Measurements from ENCODE around the gene NBEAL1.
"Not testable (repeated sequence)": the region's sequence is repeated elsewhere in the genome, so short reads cannot be mapped to it uniquely, and the experiment has no call there.

Gene NBEAL1

GRCh38 chr2:203238704-203239526 is 224.2 kb downstream of the NBEAL1 start, which contains the start of gene CYP20A1:
CYP20A1 (plus strand) TSS chr2:203239018; CDS start chr2:203239063, 45 bp downstream.
- Histone ChIP-seq H3K4me3 (ENCODE audit: low read depth, low read length) (peak within 1 kb of the TSS; percentile 96), H3K36me3 (ENCODE audit: control insufficient read depth, insufficient read depth, low read length) (peaks cover 2% of the 10 kb centered on the region), H3K4me1 (ENCODE audit: control insufficient read depth, insufficient read depth, low read length) (no peaks in the 10 kb centered on the region), H3K9ac (ENCODE audit: low read depth, low read length) (peak within 1 kb of the TSS; percentile 97), H3K9me3 (ENCODE audit: control insufficient read depth, insufficient read depth, low read length) (no peaks in the 10 kb centered on the region), H3K27me3 (ENCODE audit: control insufficient read depth, insufficient read depth, low read length) (no peaks in the 10 kb centered on the region)

- no peaks in the 10 kb centered on the region for H3K27me3 ChIP-seq (ENCODE audit: control insufficient read depth, insufficient read depth, low read length)
- no peak overlapping the region for H3K9ac ChIP-seq (ENCODE audit: low read depth, low read length)
- no peaks in the 10 kb centered on the region for H3K4me1 ChIP-seq (ENCODE audit: control insufficient read depth, insufficient read depth, low read length)
- H3K36me3 ChIP-seq (ENCODE audit: control insufficient read depth, insufficient read depth, low read length), result peaks cover 2% of the 10 kb centered on the region
- no peaks in the 10 kb centered on the region for H3K9me3 ChIP-seq (ENCODE audit: control insufficient read depth, insufficient read depth, low read length)
- H3K4me3 ChIP-seq (ENCODE audit: low read depth, low read length), result no peak overlapping the region
Measured at GRCh38 chr2:203240491-203240890, 225.8 kb downstream of the NBEAL1 start.

- Histone ChIP-seq H3K4me3 (ENCODE audit: low read depth, low read length) (no peak overlapping the region), H3K36me3 (ENCODE audit: control insufficient read depth, insufficient read depth, low read length) (peaks cover 5% of the 10 kb centered on the region), H3K27me3 (ENCODE audit: control insufficient read depth, insufficient read depth, low read length) (no peaks in the 10 kb centered on the region), H3K9me3 (ENCODE audit: control insufficient read depth, insufficient read depth, low read length) (no peaks in the 10 kb centered on the region), H3K9ac (ENCODE audit: low read depth, low read length) (no peak overlapping the region), H3K4me1 (ENCODE audit: control insufficient read depth, insufficient read depth, low read length) (no peaks in the 10 kb centered on the region)
Measured at GRCh38 chr2:203242518-203242917, 227.8 kb downstream of the NBEAL1 start.

- H3K4me1 ChIP-seq (ENCODE audit: control insufficient read depth, insufficient read depth, low read length), result no peaks in the 10 kb centered on the region
- H3K36me3 ChIP-seq (ENCODE audit: control insufficient read depth, insufficient read depth, low read length), result peaks cover 5% of the 10 kb centered on the region
- no peak overlapping the region for H3K4me3 ChIP-seq (ENCODE audit: low read depth, low read length)
- H3K27me3 ChIP-seq (ENCODE audit: control insufficient read depth, insufficient read depth, low read length), result no peaks in the 10 kb centered on the region
- no peaks in the 10 kb centered on the region for H3K9me3 ChIP-seq (ENCODE audit: control insufficient read depth, insufficient read depth, low read length)
- no peak overlapping the region for H3K9ac ChIP-seq (ENCODE audit: low read depth, low read length)
Measured at GRCh38 chr2:203246646-203247045, 232.0 kb downstream of the NBEAL1 start.

- Histone ChIP-seq H3K9ac (ENCODE audit: low read depth, low read length) (no peak overlapping the region), H3K36me3 (ENCODE audit: control insufficient read depth, insufficient read depth, low read length) (peaks cover 3% of the 10 kb centered on the region), H3K27me3 (ENCODE audit: control insufficient read depth, insufficient read depth, low read length) (no peaks in the 10 kb centered on the region), H3K9me3 (ENCODE audit: control insufficient read depth, insufficient read depth, low read length) (no peaks in the 10 kb centered on the region), H3K4me3 (ENCODE audit: low read depth, low read length) (no peak overlapping the region), H3K4me1 (ENCODE audit: control insufficient read depth, insufficient read depth, low read length) (no peaks in the 10 kb centered on the region)
Measured at GRCh38 chr2:203252818-203253217, 238.1 kb downstream of the NBEAL1 start.

GRCh38 chr2:203253422-203254095 is 238.9 kb downstream of the NBEAL1 start:
- not testable (repeated sequence) for H3K4me3 ChIP-seq (ENCODE audit: low read depth, low read length); H3K27me3 ChIP-seq (ENCODE audit: control insufficient read depth, insufficient read depth, low read length); H3K9ac ChIP-seq (ENCODE audit: low read depth, low read length); H3K4me1 ChIP-seq (ENCODE audit: control insufficient read depth, insufficient read depth, low read length); H3K36me3 ChIP-seq (ENCODE audit: control insufficient read depth, insufficient read depth, low read length); H3K9me3 ChIP-seq (ENCODE audit: control insufficient read depth, insufficient read depth, low read length)

- H3K27me3 ChIP-seq (ENCODE audit: control insufficient read depth, insufficient read depth, low read length), result no peaks in the 10 kb centered on the region
- H3K9ac ChIP-seq (ENCODE audit: low read depth, low read length), result peak overlapping the region; percentile 24
- no peak overlapping the region for H3K4me3 ChIP-seq (ENCODE audit: low read depth, low read length)
- H3K4me1 ChIP-seq (ENCODE audit: control insufficient read depth, insufficient read depth, low read length), result peaks cover 4% of the 10 kb centered on the region
- H3K36me3 ChIP-seq (ENCODE audit: control insufficient read depth, insufficient read depth, low read length), result no peaks in the 10 kb centered on the region
- H3K9me3 ChIP-seq (ENCODE audit: control insufficient read depth, insufficient read depth, low read length), result no peaks in the 10 kb centered on the region
Measured at GRCh38 chr2:203261326-203262159, 246.9 kb downstream of the NBEAL1 start.

Data from iPS-15b (cell line).